Effector memory CD8-positive, alpha-beta T cell (primary cell): ENCODE data around the gene CREB3L1.

Experiments
- ATAC-seq: fragments of 150-1000 bp; cut with Tn5 transposase; replicated peaks from 2 replicates; pipeline ENCODE4 v1.10.0; 2021; ENCODE audit warnings: mild to moderate bottlenecking, moderate library complexity
- DNase-seq, 3 experiments: peaks; one replicate each; pipeline ENCODE4 v3.0.0; 2021
- H3K27ac Mint-ChIP-seq, 2 donors: one replicate each; pipeline ENCODE4 v1.8.0; 2022; ENCODE audit warnings: mild to moderate bottlenecking in 2 of 2, mixed read lengths in 2 of 2, moderate library complexity in 2 of 2
- H3K27me3 Mint-ChIP-seq, 2 donors: one replicate each; pipeline ENCODE4 v1.8.0; 2022; ENCODE audit warnings: mixed read lengths in 2 of 2
- H3K36me3 Mint-ChIP-seq: one replicate; pipeline ENCODE4 v1.8.0; 2022; ENCODE audit warnings: mild to moderate bottlenecking, moderate library complexity, mixed read lengths; ENCODE audit not compliant: insufficient read depth
- H3K4me1 Mint-ChIP-seq, 2 donors: one replicate each; pipeline ENCODE4 v1.8.0; 2022; ENCODE audit warnings: low read depth in 2 of 2, mixed read lengths in 2 of 2
- H3K4me3 Mint-ChIP-seq, 2 donors: one replicate each; pipeline ENCODE4 v1.8.0; 2022; ENCODE audit warnings: mild to moderate bottlenecking in 2 of 2, mixed read lengths in 2 of 2, moderate library complexity in 2 of 2
- H3K9me3 Mint-ChIP-seq, 2 donors: one replicate each; pipeline ENCODE4 v1.8.0; 2022; ENCODE audit warnings: mixed read lengths in 2 of 2

The CREB3L1 gene

GRCh38 chr11:46242041-46242951 lies 35.2 kb upstream of the CREB3L1 start:
- no peak for ATAC-seq
- Mint-ChIP-seq H3K4me1 (peaks cover 9 to 12% of the 10 kb centered on the region in 2 donors), H3K9me3 (no peaks in the 10 kb centered on the region), H3K4me3 (peak overlapping the region; percentile 79 to 80), H3K27me3 (peaks cover 4 to 6% of the 10 kb centered on the region in 2 donors), H3K36me3 (peaks cover 12% of the 10 kb centered on the region), H3K27ac (peak overlapping the region in 1 of 2 donors; percentile 17)
- DNase-seq = no peak

DNA sequence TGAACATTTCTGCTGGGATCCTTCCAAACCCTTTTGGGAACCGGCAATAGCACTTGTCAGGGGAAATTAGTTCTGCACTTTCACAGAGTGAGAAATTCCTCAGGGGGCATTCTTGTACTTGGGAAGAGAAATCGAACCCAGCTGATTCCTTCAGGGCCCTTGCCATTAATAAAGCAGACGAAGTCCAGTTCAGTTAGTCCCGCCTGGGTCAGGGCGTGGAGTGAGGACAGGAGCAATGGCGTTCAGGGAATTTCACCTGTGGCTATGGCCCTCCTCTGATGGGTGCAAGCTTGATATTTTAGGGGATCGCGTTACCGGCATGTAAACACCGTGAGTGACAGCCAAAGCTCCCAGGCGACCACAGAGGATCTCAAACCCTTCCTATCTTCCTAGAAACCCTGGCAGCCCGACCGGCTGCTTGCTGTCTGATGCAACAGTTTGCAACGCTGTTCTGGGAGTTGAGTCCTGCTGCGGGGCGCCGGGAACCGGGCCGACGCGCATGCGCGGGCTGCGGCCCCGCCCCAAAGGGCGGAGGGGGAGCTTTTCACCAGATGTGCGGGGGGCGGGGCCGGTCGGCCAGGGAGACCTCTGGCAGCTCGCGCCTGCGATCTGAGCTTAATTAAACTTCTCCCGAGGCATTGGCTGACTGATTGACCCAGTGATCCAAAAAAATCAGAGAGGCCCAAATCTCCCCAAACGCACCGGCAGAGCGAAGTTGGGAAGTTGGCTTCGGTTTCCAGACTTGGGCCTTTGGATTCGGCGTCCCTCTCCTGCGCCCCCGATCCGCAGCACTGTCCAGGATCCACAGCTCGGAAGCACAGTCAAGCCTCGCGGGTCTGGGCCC lies 34.3 kb upstream of the CREB3L1 start:
- DNase-seq (peak; percentile 77 to 79 (median 78)), ATAC-seq (peak; percentile 75)
- no peaks in the 10 kb centered on the region for H3K9me3 Mint-ChIP-seq
- H3K36me3 Mint-ChIP-seq = peaks cover 11% of the 10 kb centered on the region
- H3K4me3 Mint-ChIP-seq = peak overlapping the region; percentile 79 to 80
- H3K27me3 Mint-ChIP-seq = peaks cover 0 to 7% of the 10 kb centered on the region in 2 donors
- H3K4me1 Mint-ChIP-seq = peaks cover 4 to 7% of the 10 kb centered on the region in 2 donors
- H3K27ac Mint-ChIP-seq = peak overlapping the region in 1 of 2 donors; percentile 17

DNA sequence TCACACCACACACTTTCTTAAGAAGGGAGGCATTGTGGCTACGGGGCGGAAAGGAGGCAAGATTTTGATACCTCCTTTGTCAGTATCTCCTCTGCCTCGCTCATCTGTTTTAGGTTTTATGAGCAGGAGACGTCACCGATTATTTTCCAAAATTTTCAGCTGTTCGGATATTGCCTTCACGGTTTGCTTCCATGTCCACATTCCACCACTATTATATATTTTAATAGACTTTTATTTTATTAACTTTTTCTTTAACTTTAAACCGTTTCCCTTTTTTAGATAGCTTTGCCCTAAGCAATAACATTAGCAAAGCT lies 33.7 kb upstream of the CREB3L1 start:
- H3K4me3 Mint-ChIP-seq = peak overlapping the region; percentile 79 to 80
- no peak for ATAC-seq
- no peaks in the 10 kb centered on the region for H3K9me3 Mint-ChIP-seq
- H3K36me3 Mint-ChIP-seq = peaks cover 11% of the 10 kb centered on the region
- DNase-seq = no peak
- H3K27ac Mint-ChIP-seq = peak overlapping the region in 1 of 2 donors; percentile 17
- peaks cover 4 to 7% of the 10 kb centered on the region in 2 donors for H3K4me1 Mint-ChIP-seq
- H3K27me3 Mint-ChIP-seq = peaks cover 0 to 7% of the 10 kb centered on the region in 2 donors

- ATAC-seq (no peak), DNase-seq (no peak)
- Mint-ChIP-seq H3K27me3 (peaks cover 0 to 13% of the 10 kb centered on the region in 2 donors), H3K4me3 (no peak overlapping the region), H3K4me1 (peaks cover 3 to 4% of the 10 kb centered on the region in 2 donors), H3K36me3 (peaks cover 11% of the 10 kb centered on the region), H3K9me3 (no peaks in the 10 kb centered on the region), H3K27ac (no peak overlapping the region)
Measured at GRCh38 chr11:46246521-46246920, 30.9 kb upstream of the CREB3L1 start.

- no peak overlapping the region for H3K27ac Mint-ChIP-seq
- H3K4me1 Mint-ChIP-seq = peaks cover 3 to 4% of the 10 kb centered on the region in 2 donors
- H3K4me3 Mint-ChIP-seq = no peak overlapping the region
- ATAC-seq (no peak), DNase-seq (no peak)
- H3K27me3 Mint-ChIP-seq = peaks cover 0 to 18% of the 10 kb centered on the region in 2 donors
- no peaks in the 10 kb centered on the region for H3K9me3 Mint-ChIP-seq
- peaks cover 11% of the 10 kb centered on the region for H3K36me3 Mint-ChIP-seq
Measured at GRCh38 chr11:46247090-46247489, 30.4 kb upstream of the CREB3L1 start.

DNA sequence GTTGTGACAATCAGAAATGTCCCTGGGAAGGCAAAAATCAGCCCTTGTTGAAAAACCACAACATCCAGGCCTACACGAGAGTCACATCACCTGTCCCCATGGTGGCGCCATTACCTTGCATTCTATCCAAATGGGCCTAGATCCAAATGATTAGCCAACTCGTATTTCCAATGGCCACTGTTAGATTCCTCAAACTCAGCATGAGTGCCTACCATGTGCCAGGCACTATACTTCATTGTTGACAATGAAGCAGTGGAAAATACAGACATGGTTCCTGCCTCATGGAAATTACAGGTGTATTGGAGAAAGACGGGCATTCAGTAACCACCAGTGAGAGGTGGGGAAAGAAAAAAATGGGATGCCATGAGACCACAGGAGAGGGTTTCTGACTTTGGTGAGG lies 29.8 kb upstream of the CREB3L1 start:
- Mint-ChIP-seq H3K4me3 (no peak overlapping the region), H3K4me1 (peaks cover 3 to 4% of the 10 kb centered on the region in 2 donors), H3K27me3 (peaks cover 0 to 23% of the 10 kb centered on the region in 2 donors)

DNA sequence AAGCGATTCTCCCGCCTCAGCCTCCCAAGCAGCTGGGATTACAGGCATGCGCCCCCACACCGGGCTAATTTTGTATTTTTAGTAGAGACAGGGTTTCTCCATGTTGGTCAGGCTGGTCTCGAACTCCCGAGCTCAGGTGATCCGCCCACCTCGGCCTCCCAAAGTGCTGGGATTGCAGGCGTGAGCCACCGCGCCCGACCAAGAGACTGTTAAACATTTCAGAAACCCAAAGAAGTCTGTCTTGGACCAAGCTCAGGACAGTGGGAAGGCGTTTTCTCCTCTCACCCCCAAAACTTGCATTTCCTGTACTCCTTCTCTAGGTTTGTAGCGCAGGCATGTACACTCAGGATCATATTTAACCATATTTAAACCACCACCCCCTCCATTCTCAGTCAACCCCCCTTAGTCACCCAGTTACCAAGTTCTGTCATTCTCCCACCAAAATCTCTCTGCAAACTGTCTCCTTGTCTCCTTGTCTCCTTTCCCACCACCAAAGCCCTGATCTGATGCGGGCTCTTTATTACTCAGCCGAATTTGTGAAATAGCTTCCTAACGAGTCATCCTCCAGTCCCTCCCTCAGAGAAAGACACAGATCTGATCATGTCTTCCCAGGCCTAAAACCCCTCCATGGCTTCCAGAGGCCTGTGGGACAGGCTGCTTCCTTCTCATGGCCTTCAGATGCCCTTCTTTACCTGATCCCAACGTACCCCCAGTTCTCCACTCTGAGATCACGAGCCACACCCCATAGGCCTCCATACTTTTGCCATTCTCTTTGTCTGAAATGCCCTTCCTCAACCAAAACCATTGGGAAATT lies 29.0 kb upstream of the CREB3L1 start:
- Mint-ChIP-seq H3K27ac (no peak overlapping the region), H3K4me1 (peaks cover 0 to under 1% of the 10 kb centered on the region in 2 donors), H3K36me3 (peaks cover 7% of the 10 kb centered on the region), H3K4me3 (no peak overlapping the region), H3K27me3 (peaks cover 0 to 23% of the 10 kb centered on the region in 2 donors), H3K9me3 (no peaks in the 10 kb centered on the region)
- DNase-seq (no peak), ATAC-seq (no peak)

More for the DNA sequence above, 29.8 kb upstream of the CREB3L1 start:
- ATAC-seq (no peak), DNase-seq (no peak)
- H3K9me3 Mint-ChIP-seq = no peaks in the 10 kb centered on the region
- H3K27ac Mint-ChIP-seq = no peak overlapping the region
- peaks cover 11% of the 10 kb centered on the region for H3K36me3 Mint-ChIP-seq

DNA sequence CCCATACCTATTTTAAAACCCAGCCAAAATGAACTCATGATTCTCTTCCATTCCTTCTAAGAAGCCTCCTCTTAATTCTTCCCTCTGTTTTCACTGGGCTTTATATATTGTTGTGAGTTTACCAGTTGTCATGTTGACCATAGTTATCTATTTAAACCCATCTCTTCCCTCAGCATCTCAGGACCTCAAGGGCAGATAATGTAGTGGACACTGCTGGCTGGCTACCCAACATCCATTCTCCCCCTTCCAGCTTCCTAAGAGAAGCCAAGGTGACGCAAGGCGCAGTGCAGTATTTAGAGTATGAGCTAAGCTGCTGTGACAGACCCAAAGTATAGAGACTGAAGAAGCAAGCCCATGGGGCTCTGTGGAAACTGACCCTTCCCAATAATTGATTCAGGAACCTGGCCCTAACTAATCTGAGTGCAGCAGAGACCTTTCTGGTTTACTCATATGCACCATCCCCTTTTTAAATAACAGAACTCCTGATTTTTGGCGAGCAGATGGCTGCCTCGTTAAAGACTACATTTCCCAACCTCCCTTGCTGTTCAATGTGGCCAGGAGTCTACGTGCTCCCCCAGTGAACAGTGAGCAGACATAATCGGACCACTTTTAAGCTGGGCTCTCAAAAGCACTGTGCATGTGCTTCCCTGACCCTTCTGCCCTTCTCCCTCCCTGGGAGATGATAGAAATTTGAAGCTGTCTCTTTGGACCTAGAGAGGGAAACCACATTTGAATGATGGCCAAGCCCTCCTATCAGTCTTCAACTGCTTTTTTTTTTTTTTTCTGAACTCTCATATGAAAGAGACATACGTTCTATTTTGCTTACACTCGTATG lies 28.1 kb upstream of the CREB3L1 start:
- ATAC-seq (no peak), DNase-seq (no peak)
- Mint-ChIP-seq H3K27ac (no peak overlapping the region), H3K36me3 (peaks cover 4% of the 10 kb centered on the region), H3K27me3 (peaks cover 0 to 30% of the 10 kb centered on the region in 2 donors), H3K4me3 (no peak overlapping the region), H3K4me1 (no peaks in the 10 kb centered on the region), H3K9me3 (no peaks in the 10 kb centered on the region)

DNA sequence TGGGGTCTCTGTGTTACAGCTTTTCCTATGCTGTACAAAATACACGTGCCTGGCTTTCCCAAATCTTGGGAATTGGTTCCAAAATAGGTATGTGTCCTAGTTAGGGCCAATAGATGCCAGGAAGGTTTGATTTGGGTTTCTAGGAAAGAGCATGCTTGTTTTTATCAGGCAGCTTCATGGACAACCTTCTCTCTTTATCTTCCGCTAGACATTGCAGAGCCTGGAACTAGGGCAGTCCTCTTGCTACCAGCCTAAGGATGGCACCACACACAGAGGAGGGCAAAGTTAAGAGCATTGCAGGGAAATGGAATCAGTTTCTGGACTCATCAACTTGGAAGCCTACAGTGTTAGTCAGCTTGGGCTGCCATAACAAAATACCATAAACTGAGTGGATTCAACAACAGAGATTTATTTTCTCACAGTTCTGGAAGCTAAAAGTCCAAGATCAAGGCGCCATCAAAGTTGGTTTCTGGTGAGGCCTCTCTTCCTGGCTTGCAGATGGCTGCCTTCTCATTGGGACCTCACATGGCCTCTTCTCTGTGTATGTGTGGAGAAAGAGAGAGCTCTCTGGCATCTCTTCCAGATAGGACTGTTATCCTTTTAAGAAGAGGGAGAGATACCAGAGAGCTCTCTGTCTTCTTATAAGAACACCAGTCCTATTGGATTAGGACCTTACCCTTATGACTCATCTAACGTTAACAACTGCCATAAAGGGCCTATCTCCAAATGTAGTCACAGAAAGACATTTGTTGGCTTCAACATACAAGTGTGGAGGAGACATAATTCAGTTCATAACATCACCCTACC lies 27.3 kb upstream of the CREB3L1 start:
- Mint-ChIP-seq H3K36me3 (peaks cover 4% of the 10 kb centered on the region), H3K9me3 (no peaks in the 10 kb centered on the region), H3K27ac (no peak overlapping the region), H3K4me1 (no peaks in the 10 kb centered on the region), H3K27me3 (peaks cover 0 to 32% of the 10 kb centered on the region in 2 donors), H3K4me3 (no peak overlapping the region)
- no peak for DNase-seq
- no peak for ATAC-seq

GRCh38 chr11:46250745-46251052 lies 26.8 kb upstream of the CREB3L1 start:
- no peaks in the 10 kb centered on the region for H3K4me1 Mint-ChIP-seq
- no peak for ATAC-seq
- no peak overlapping the region for H3K4me3 Mint-ChIP-seq
- H3K27me3 Mint-ChIP-seq = peaks cover 0 to 32% of the 10 kb centered on the region in 2 donors
- no peak overlapping the region for H3K27ac Mint-ChIP-seq
- no peak for DNase-seq
- H3K36me3 Mint-ChIP-seq = peaks cover 4% of the 10 kb centered on the region
- H3K9me3 Mint-ChIP-seq = no peaks in the 10 kb centered on the region

DNA sequence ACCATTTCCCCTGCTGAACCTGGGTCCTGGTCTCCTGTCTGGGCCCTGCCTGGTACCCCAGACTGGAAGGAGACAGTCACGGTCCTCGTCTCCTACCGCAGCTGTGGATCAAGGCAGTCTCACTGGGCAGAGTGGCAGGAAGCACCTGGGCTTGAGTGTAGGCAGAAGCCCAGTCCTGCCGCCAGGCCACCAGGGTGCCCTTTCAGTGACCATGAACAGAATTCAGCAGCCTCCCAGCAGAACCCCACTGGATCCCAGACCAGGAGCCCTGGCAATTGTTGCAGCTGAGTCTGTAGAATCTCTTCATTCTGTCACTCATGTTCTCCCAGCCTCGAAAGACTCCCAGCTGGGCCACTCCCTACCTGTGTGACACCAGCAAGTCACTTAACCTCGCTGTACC lies 25.5 kb upstream of the CREB3L1 start:
- Mint-ChIP-seq H3K9me3 (no peaks in the 10 kb centered on the region), H3K27me3 (peaks cover 0 to 32% of the 10 kb centered on the region in 2 donors), H3K4me1 (no peaks in the 10 kb centered on the region), H3K4me3 (no peak overlapping the region), H3K36me3 (peaks cover 4% of the 10 kb centered on the region), H3K27ac (no peak overlapping the region)
- ATAC-seq = no peak
- no peak for DNase-seq

- peaks cover 4% of the 10 kb centered on the region for H3K36me3 Mint-ChIP-seq
- H3K4me3 Mint-ChIP-seq = no peak overlapping the region
- ATAC-seq = no peak
- no peaks in the 10 kb centered on the region for H3K4me1 Mint-ChIP-seq
- no peak for DNase-seq
- no peak overlapping the region for H3K27ac Mint-ChIP-seq
- peaks cover 0 to 31% of the 10 kb centered on the region in 2 donors for H3K27me3 Mint-ChIP-seq
- no peaks in the 10 kb centered on the region for H3K9me3 Mint-ChIP-seq
Measured at GRCh38 chr11:46252373-46252914, 25.0 kb upstream of the CREB3L1 start.
